HepG2 (cell line): ENCODE results near the gene CPLX3. TPM values are rescaled to one million over a fixed set of nuclear protein-coding genes. Genes with fewer than 3 reads are reported as not detected.

Source experiments
- ASH2L ChIP-seq: fragments of 300-600, 200-600 bp; sonication (generic); IDR thresholded peaks from 2 replicates; pipeline ENCODE4 v1.7.0; 2017; ENCODE audit warnings: low read depth, mild to moderate bottlenecking, moderate library complexity, mixed read lengths, low read length; ENCODE audit not compliant: insufficient read length
- CHCHD3 ChIP-seq: sonication (generic); formaldehyde crosslinking; IDR thresholded peaks from 2 replicates; pipeline ENCODE4 v1.8.0; 2022; ENCODE audit warnings: mild to moderate bottlenecking, missing genetic modification reagents, moderate library complexity
- DDIT3 ChIP-seq: sonication (generic); formaldehyde crosslinking; IDR thresholded peaks from 2 replicates; pipeline ENCODE4 v1.4.0; 2020; ENCODE audit warnings: mild to moderate bottlenecking, missing genetic modification reagents
- DMAP1 ChIP-seq: IDR thresholded peaks from 2 replicates; pipeline ENCODE4 v1.6.1; 2016
- NR1H2 ChIP-seq: sonication (generic); formaldehyde crosslinking; IDR thresholded peaks from 2 replicates; pipeline ENCODE4 v1.8.1; 2022; ENCODE audit warnings: low read depth, missing genetic modification reagents, borderline replicate concordance
- ZFP36L2 ChIP-seq: sonication (generic); formaldehyde crosslinking; IDR thresholded peaks from 2 replicates; pipeline ENCODE4 v1.4.0; 2020; ENCODE audit warnings: missing genetic modification reagents
- ZNF143 ChIP-seq: sonication (generic); formaldehyde crosslinking; IDR thresholded peaks from 2 replicates; pipeline ENCODE4 v1.4.0; 2020; ENCODE audit warnings: missing genetic modification reagents
- ZNF430 ChIP-seq: sonication (generic); formaldehyde crosslinking; IDR thresholded peaks from 2 replicates; pipeline ENCODE4 v1.9.0; 2021; ENCODE audit warnings: mild to moderate bottlenecking, missing genetic modification reagents
- ZNF432 ChIP-seq: sonication (generic); formaldehyde crosslinking; IDR thresholded peaks from 2 replicates; pipeline ENCODE4 v1.5.0; 2020; ENCODE audit warnings: missing genetic modification reagents, mild to moderate bottlenecking, borderline replicate concordance
- ZNF451 ChIP-seq: sonication (generic); formaldehyde crosslinking; IDR thresholded peaks from 2 replicates; pipeline ENCODE4 v1.5.0; 2020; ENCODE audit warnings: mild to moderate bottlenecking, missing genetic modification reagents
- ZNF530 ChIP-seq: sonication (generic); formaldehyde crosslinking; IDR thresholded peaks from 2 replicates; pipeline ENCODE4 v1.5.0; 2020; ENCODE audit warnings: low read depth, mild to moderate bottlenecking, missing genetic modification reagents
- ZNF614 ChIP-seq: IDR thresholded peaks from 2 replicates; pipeline ENCODE4 v1.6.1; 2018; ENCODE audit warnings: missing biosample characterization, missing genetic modification reagents, inconsistent platforms, borderline replicate concordance
- ZNF619 ChIP-seq: sonication (generic); formaldehyde crosslinking; IDR thresholded peaks from 2 replicates; pipeline ENCODE4 v1.4.0; 2020; ENCODE audit warnings: mild to moderate bottlenecking, missing genetic modification reagents
- ZSCAN5A ChIP-seq: sonication (generic); formaldehyde crosslinking; IDR thresholded peaks from 2 replicates; pipeline ENCODE4 v1.8.0; 2022; ENCODE audit warnings: mild to moderate bottlenecking, missing genetic modification reagents, borderline replicate concordance
- polyA plus RNA-seq, 8 experiments: library from polyadenylated mRNA; depleted of rRNA in 3 of 8; stranded (reverse) in 7 of 8; unstranded in 1 of 8; fragments of >200 nt; fragmentation: Illumina TruSeq in 4 of 8; extraction: Trizol in 4 of 8; gene quantifications; 2 replicates each; pipeline versions ENCODE4 v1.2.1 to v1.2.3, GENCODE V29; 2011 to 2016; ENCODE audit warnings: low read depth in 4 of 8, missing spikeins in 1 of 8, mixed read lengths in 1 of 8; ENCODE audit not compliant: insufficient read depth in 1 of 8
- total RNA-seq, 5 experiments: library from RNA; depleted of rRNA; stranded (reverse); fragments of >200 nt; fragmentation: Illumina TruSeq; extraction: Trizol; gene quantifications; 2 replicates each; pipeline ENCODE4 v1.2.3, GENCODE V29; 2016; ENCODE audit warnings: low read depth in 1 of 5
- TF ChIP-seq, protein P1 (sequence below): sonication (generic); formaldehyde crosslinking; IDR thresholded peaks from 2 replicates; pipeline ENCODE4 v1.8.0; 2022; ENCODE audit warnings: missing genetic modification reagents, mild to moderate bottlenecking, borderline replicate concordance
- TF ChIP-seq, protein P2 (sequence below): sonication (generic); formaldehyde crosslinking; conservative IDR thresholded peaks from 2 replicates; pipeline ENCODE4 v1.4.0; 2020; ENCODE audit warnings: missing genetic modification reagents
- TF ChIP-seq, protein P3 (sequence below): IDR thresholded peaks from 2 replicates; pipeline ENCODE4 v1.6.1; 2018; ENCODE audit warnings: missing genetic modification reagents
- TF ChIP-seq, protein P4 (sequence below): sonication (generic); formaldehyde crosslinking; IDR thresholded peaks from 2 replicates; pipeline ENCODE4 v1.5.1; 2020; ENCODE audit warnings: mild to moderate bottlenecking, missing genetic modification reagents

The CPLX3 gene
- total and polyA plus RNA-seq, 2 of the 13 experiments (the other 11 are each of a cell fraction or from before 2014, with no cell fraction given), result not detected

DNA sequence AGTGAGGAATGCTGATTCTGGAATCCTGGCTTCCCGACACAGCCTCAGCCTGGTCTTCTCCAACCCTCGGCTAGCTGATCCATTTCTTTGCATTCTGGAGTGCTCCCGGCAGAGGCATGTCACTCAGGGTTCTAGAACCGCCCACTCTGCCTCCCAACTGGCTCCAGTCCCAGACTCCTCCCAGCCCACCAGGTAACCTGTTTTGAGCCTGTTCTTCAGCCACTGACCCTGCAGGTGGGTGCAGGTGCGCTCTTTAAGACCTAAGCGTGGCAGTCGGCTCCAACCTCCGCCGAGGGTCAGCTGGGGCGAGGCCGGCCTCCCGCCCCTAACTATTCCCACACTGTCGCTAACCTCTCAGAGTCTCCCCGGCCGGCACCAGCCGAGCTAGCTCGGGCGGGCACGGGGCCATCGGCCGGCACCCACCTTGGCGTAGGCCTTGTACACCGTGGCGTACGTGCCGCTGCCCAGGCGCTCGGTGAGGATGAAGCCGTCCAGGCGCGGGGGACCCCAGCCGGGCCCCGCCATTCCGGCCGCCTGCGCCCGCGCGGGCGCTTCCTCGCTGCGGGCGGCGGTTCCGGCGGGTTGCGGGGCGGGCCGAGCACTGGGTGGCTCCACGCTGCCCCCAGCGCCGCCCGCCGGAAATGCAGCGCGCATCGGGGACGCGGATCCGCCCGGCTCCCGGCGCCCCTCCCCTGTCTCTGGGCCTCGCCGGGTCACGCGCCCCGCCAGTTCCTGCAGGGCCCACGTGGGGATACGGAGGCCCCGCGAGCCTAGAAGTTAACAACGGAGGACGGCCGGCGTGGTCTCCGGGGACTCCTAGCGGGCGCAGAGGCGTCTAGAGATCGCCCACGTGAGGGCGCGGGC, 16.4 kb downstream of the CPLX3 start, which contains the start of gene ULK3 (continued):
- TF ChIP-seq, protein P1, sequence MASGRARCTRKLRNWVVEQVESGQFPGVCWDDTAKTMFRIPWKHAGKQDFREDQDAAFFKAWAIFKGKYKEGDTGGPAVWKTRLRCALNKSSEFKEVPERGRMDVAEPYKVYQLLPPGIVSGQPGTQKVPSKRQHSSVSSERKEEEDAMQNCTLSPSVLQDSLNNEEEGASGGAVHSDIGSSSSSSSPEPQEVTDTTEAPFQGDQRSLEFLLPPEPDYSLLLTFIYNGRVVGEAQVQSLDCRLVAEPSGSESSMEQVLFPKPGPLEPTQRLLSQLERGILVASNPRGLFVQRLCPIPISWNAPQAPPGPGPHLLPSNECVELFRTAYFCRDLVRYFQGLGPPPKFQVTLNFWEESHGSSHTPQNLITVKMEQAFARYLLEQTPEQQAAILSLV (CRISPR knock-in tag), result peak; percentile 62; the same call in 1 of the 2 replicates
- TF ChIP-seq CHCHD3 (CRISPR knock-in tag) (no peak), NR1H2 (no peak), ZSCAN5A (CRISPR knock-in tag) (no peak), ZNF451 (CRISPR knock-in tag) (peak; percentile 87), ZNF614 (CRISPR knock-in tag) (peak; percentile 27; the same call in 1 of the 2 replicates), DMAP1 (CRISPR knock-in tag) (peak; percentile 67), ZNF619 (CRISPR knock-in tag) (no peak), ZFP36L2 (CRISPR knock-in tag) (no peak), ASH2L (peak; percentile 71), ZNF530 (CRISPR knock-in tag) (no peak), ZNF143 (no peak), ZNF432 (CRISPR knock-in tag) (no peak), ZNF430 (peak; percentile 13; the same call in 1 of the 2 replicates), DDIT3 (no peak)
- TF ChIP-seq, protein P2, sequence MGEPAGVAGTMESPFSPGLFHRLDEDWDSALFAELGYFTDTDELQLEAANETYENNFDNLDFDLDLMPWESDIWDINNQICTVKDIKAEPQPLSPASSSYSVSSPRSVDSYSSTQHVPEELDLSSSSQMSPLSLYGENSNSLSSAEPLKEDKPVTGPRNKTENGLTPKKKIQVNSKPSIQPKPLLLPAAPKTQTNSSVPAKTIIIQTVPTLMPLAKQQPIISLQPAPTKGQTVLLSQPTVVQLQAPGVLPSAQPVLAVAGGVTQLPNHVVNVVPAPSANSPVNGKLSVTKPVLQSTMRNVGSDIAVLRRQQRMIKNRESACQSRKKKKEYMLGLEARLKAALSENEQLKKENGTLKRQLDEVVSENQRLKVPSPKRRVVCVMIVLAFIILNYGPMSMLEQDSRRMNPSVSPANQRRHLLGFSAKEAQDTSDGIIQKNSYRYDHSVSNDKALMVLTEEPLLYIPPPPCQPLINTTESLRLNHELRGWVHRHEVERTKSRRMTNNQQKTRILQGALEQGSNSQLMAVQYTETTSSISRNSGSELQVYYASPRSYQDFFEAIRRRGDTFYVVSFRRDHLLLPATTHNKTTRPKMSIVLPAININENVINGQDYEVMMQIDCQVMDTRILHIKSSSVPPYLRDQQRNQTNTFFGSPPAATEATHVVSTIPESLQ, result no peak
- TF ChIP-seq, protein P3, sequence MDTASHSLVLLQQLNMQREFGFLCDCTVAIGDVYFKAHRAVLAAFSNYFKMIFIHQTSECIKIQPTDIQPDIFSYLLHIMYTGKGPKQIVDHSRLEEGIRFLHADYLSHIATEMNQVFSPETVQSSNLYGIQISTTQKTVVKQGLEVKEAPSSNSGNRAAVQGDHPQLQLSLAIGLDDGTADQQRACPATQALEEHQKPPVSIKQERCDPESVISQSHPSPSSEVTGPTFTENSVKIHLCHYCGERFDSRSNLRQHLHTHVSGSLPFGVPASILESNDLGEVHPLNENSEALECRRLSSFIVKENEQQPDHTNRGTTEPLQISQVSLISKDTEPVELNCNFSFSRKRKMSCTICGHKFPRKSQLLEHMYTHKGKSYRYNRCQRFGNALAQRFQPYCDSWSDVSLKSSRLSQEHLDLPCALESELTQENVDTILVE, result peak; percentile 19; the same call in 1 of the 2 replicates
- TF ChIP-seq, protein P4, sequence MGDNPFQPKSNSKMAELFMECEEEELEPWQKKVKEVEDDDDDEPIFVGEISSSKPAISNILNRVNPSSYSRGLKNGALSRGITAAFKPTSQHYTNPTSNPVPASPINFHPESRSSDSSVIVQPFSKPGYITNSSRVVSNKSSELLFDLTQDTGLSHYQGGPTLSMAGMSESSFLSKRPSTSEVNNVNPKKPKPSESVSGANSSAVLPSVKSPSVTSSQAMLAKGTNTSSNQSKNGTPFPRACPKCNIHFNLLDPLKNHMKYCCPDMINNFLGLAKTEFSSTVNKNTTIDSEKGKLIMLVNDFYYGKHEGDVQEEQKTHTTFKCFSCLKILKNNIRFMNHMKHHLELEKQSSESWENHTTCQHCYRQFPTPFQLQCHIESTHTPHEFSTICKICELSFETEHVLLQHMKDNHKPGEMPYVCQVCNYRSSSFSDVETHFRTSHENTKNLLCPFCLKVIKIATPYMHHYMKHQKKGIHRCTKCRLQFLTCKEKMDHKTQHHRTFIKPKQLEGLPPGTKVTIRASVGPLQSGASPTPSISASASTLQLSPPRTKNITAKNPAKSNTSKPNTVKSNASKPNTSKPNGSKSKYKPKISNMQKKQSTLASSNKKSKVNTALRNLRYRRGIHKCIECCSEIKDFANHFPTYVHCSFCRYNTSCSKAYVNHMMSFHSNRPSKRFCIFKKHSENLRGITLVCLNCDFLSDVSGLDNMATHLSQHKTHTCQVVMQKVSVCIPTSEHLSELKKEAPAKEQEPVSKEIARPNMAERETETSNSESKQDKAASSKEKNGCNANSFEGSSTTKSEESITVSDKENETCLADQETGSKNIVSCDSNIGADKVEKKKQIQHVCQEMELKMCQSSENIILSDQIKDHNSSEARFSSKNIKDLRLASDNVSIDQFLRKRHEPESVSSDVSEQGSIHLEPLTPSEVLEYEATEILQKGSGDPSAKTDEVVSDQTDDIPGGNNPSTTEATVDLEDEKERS, result no peak
